ENCODE data around the gene AXL.

AXL gene

DNA sequence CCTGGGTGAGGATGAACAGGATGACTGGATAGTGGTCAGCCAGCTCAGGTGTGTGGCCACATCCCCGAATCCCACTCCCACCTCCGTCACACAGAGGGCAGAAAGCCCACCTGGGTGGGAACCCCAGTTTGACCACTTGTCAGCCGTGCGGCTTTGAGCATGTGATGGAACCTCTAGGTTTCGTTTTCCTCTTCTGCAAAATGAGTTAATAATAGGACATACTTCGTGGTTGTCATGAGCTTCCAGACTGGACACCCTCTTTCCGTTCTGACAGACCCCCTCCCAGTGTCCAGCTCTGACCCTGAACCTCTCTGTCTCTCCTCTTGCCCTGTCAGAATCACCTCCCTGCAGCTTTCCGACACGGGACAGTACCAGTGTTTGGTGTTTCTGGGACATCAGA, 1.8 kb downstream of the AXL start:
- H3K9ac ChIP-seq (ENCODE audit: low read length) = peak overlapping the region; percentile 98
- H2AFZ ChIP-seq (ENCODE audit: low read depth, low read length) = no peak overlapping the region
- H4K8ac ChIP-seq (ENCODE audit: low read length) = no peak overlapping the region
- H3K4me3 ChIP-seq (ENCODE audit: insufficient read depth in 1 of 2, low read depth in 1 of 2, low read length in 2 of 2) = peak overlapping the region; percentile 85 to 98
- H3K18ac ChIP-seq (ENCODE audit: low read depth in 1 of 2, low read length in 2 of 2) = peak overlapping the region in 1 of 2 experiments; percentile 97
- H3K36me3 ChIP-seq (ENCODE audit: control insufficient read depth in 1 of 2, insufficient read depth in 2 of 2, low read depth in 1 of 2, low read length in 2 of 2) = peaks cover 28 to 33% of the 10 kb centered on the region in 2 experiments
- H3K4ac ChIP-seq (ENCODE audit: low read depth in 1 of 2, low read length in 2 of 2) = peak overlapping the region; percentile 93 to 94
- peak overlapping the region; percentile 84 for H3K27ac ChIP-seq (ENCODE audit: low read length, poor library complexity, severe bottlenecking)
- no peaks in the 10 kb centered on the region for H3K79me1 ChIP-seq (replicated peaks; ENCODE audit: low read length, poor library complexity, severe bottlenecking)
- H3K27me3 ChIP-seq (ENCODE audit: control insufficient read depth in 1 of 2, insufficient read depth in 1 of 2, low read length in 2 of 2) = no peaks in the 10 kb centered on the region
- H3K4me2 ChIP-seq (ENCODE audit: low read length, poor library complexity, severe bottlenecking) = peak overlapping the region; percentile 51
- peak overlapping the region in 1 of 2 experiments; percentile 6 for H3K23ac ChIP-seq (ENCODE audit: low read length in 2 of 2)
- H4K91ac ChIP-seq (ENCODE audit: low read length) = peak overlapping the region; percentile 31
- peak overlapping the region; percentile 74 for H2BK5ac ChIP-seq (ENCODE audit: low read depth, low read length, poor library complexity, severe bottlenecking)
- DNase-seq = peak; percentile 57
- no peak overlapping the region for H2BK120ac ChIP-seq (ENCODE audit: low read depth, low read length)
- H3K14ac ChIP-seq (ENCODE audit: low read length in 2 of 2) = peak overlapping the region in 1 of 2 experiments; percentile 78
- peaks cover 47% of the 10 kb centered on the region for H3K4me1 ChIP-seq (ENCODE audit: control insufficient read depth, insufficient read depth, low read depth, low read length)
- peak overlapping the region in 1 of 2 experiments; percentile 89 for H2BK12ac ChIP-seq (ENCODE audit: low read length in 2 of 2)
- peak overlapping the region; percentile 40 for H2AK5ac ChIP-seq (ENCODE audit: low read length, severe bottlenecking)
- no peaks in the 10 kb centered on the region for H3K9me3 ChIP-seq (ENCODE audit: control insufficient read depth, low read length)
- WGBS = 68% methylated on average over 9 of the region's 9 CpGs
- H2BK15ac ChIP-seq (ENCODE audit: low read depth, poor library complexity, severe bottlenecking) = no peak overlapping the region

DNA sequence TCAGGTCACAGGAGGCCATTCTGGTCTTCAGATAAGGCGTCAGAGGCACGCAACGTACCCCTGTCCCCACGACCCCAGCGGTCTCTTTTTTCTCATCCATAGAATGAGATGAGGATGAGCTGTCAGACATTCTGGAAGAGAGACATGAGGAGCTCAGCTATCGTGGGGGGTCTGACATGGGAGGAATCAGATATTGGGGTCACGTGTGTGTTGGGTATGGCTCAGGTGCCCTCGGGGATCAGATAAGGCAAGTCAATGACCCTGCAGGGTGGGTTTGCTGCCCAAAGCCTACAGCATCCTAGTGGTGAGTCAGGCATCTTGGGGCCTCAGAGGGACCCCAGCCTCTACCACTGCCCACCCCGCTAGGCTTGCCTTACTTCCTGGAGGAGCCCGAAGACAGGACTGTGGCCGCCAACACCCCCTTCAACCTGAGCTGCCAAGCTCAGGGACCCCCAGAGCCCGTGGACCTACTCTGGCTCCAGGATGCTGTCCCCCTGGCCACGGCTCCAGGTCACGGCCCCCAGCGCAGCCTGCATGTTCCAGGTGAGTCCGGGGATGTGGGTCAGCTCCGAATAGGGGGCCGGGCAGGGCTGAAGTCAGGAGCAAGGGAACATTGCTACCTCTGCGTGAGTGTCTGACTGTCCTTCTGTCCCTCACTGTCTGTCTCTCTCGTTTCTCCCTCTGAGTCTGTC, 2.6 kb downstream of the AXL start:
- no peaks in the 10 kb centered on the region for H3K9me3 ChIP-seq (ENCODE audit: control insufficient read depth, low read length)
- H2BK12ac ChIP-seq (ENCODE audit: low read length in 2 of 2) = peak overlapping the region; percentile 28 to 73
- H3K18ac ChIP-seq (ENCODE audit: low read depth in 1 of 2, low read length in 2 of 2) = peak overlapping the region in 1 of 2 experiments; percentile 56
- DNase-seq = no peak
- H3K4me2 ChIP-seq (ENCODE audit: low read length, poor library complexity, severe bottlenecking) = peak overlapping the region; percentile 42
- H3K4ac ChIP-seq (ENCODE audit: low read depth in 1 of 2, low read length in 2 of 2) = no peak overlapping the region
- H3K4me1 ChIP-seq (ENCODE audit: control insufficient read depth, insufficient read depth, low read depth, low read length) = peaks cover 53% of the 10 kb centered on the region
- H3K9ac ChIP-seq (ENCODE audit: low read length) = peak overlapping the region; percentile 98
- peak overlapping the region; percentile 83 for H2AK5ac ChIP-seq (ENCODE audit: low read length, severe bottlenecking)
- H4K8ac ChIP-seq (ENCODE audit: low read length) = no peak overlapping the region
- no peak overlapping the region for H4K91ac ChIP-seq (ENCODE audit: low read length)
- no peak overlapping the region for H3K14ac ChIP-seq (ENCODE audit: low read length in 2 of 2)
- H3K4me3 ChIP-seq (ENCODE audit: insufficient read depth in 1 of 2, low read depth in 1 of 2, low read length in 2 of 2) = peak overlapping the region in 1 of 2 experiments; percentile 98
- no peak overlapping the region for H3K23ac ChIP-seq (ENCODE audit: low read length in 2 of 2)
- H3K36me3 ChIP-seq (ENCODE audit: control insufficient read depth in 1 of 2, insufficient read depth in 2 of 2, low read depth in 1 of 2, low read length in 2 of 2) = peaks cover 33 to 36% of the 10 kb centered on the region in 2 experiments
- peak overlapping the region; percentile 55 for H3K27ac ChIP-seq (ENCODE audit: low read length, poor library complexity, severe bottlenecking)
- peak overlapping the region; percentile 58 for H2BK5ac ChIP-seq (ENCODE audit: low read depth, low read length, poor library complexity, severe bottlenecking)
- WGBS = 93% methylated on average over 19 of the region's 20 CpGs
- H2AFZ ChIP-seq (ENCODE audit: low read depth, low read length) = no peak overlapping the region
- no peaks in the 10 kb centered on the region for H3K79me1 ChIP-seq (replicated peaks; ENCODE audit: low read length, poor library complexity, severe bottlenecking)
- no peaks in the 10 kb centered on the region for H3K27me3 ChIP-seq (ENCODE audit: control insufficient read depth in 1 of 2, insufficient read depth in 1 of 2, low read length in 2 of 2)
- peak overlapping the region; percentile 33 for H2BK15ac ChIP-seq (ENCODE audit: low read depth, poor library complexity, severe bottlenecking)
- H2BK120ac ChIP-seq (ENCODE audit: low read depth, low read length) = no peak overlapping the region

DNA sequence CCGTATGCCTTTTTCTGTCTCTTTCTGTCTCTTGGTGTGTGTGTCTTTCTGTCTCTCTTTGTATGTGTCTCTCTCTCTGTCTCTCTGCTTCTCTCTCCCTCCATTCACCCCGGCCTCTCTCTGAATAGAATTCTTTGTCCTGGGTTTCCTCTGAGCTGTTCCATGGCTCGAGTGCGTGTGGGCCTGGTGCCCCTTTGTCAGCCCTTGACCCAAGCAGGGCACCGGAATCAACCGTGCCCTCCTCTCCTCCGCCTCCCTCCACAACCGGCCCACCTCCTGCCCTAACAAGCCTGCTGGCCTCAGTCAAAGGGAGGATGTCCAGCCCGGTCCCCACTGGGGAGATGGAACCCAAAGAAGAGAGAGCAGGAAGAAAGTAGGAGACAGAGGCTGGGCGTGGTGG, 3.2 kb downstream of the AXL start:
- Histone ChIP-seq H3K4me2 (ENCODE audit: low read length, poor library complexity, severe bottlenecking) (peak overlapping the region; percentile 42), H3K18ac (ENCODE audit: low read depth in 1 of 2, low read length in 2 of 2) (peak overlapping the region in 1 of 2 experiments; percentile 80), H3K36me3 (ENCODE audit: control insufficient read depth in 1 of 2, insufficient read depth in 2 of 2, low read depth in 1 of 2, low read length in 2 of 2) (peaks cover 36 to 42% of the 10 kb centered on the region in 2 experiments), H3K4me3 (ENCODE audit: insufficient read depth in 1 of 2, low read depth in 1 of 2, low read length in 2 of 2) (peak overlapping the region in 1 of 2 experiments; percentile 98), H3K27me3 (ENCODE audit: control insufficient read depth in 1 of 2, insufficient read depth in 1 of 2, low read length in 2 of 2) (no peaks in the 10 kb centered on the region), H3K4me1 (ENCODE audit: control insufficient read depth, insufficient read depth, low read depth, low read length) (peaks cover 57% of the 10 kb centered on the region), H2BK120ac (ENCODE audit: low read depth, low read length) (no peak overlapping the region), H2BK12ac (ENCODE audit: low read length in 2 of 2) (peak overlapping the region in 1 of 2 experiments; percentile 78), H3K9me3 (ENCODE audit: control insufficient read depth, low read length) (no peaks in the 10 kb centered on the region), H3K4ac (ENCODE audit: low read depth in 1 of 2, low read length in 2 of 2) (peak overlapping the region; percentile 29 to 53), H2BK15ac (ENCODE audit: low read depth, poor library complexity, severe bottlenecking) (no peak overlapping the region), H2AFZ (ENCODE audit: low read depth, low read length) (no peak overlapping the region), H3K9ac (ENCODE audit: low read length) (peak overlapping the region; percentile 98), H2AK5ac (ENCODE audit: low read length, severe bottlenecking) (peak overlapping the region; percentile 63), H3K14ac (ENCODE audit: low read length in 2 of 2) (no peak overlapping the region), H4K91ac (ENCODE audit: low read length) (no peak overlapping the region), H3K23ac (ENCODE audit: low read length in 2 of 2) (no peak overlapping the region), H4K8ac (ENCODE audit: low read length) (no peak overlapping the region), H3K27ac (ENCODE audit: low read length, poor library complexity, severe bottlenecking) (peak overlapping the region; percentile 55), H3K79me1 (replicated peaks; ENCODE audit: low read length, poor library complexity, severe bottlenecking) (no peaks in the 10 kb centered on the region), H2BK5ac (ENCODE audit: low read depth, low read length, poor library complexity, severe bottlenecking) (peak overlapping the region; percentile 79)
- WGBS = 83% methylated on average over 6 of the region's 10 CpGs
- no peak for DNase-seq

DNA sequence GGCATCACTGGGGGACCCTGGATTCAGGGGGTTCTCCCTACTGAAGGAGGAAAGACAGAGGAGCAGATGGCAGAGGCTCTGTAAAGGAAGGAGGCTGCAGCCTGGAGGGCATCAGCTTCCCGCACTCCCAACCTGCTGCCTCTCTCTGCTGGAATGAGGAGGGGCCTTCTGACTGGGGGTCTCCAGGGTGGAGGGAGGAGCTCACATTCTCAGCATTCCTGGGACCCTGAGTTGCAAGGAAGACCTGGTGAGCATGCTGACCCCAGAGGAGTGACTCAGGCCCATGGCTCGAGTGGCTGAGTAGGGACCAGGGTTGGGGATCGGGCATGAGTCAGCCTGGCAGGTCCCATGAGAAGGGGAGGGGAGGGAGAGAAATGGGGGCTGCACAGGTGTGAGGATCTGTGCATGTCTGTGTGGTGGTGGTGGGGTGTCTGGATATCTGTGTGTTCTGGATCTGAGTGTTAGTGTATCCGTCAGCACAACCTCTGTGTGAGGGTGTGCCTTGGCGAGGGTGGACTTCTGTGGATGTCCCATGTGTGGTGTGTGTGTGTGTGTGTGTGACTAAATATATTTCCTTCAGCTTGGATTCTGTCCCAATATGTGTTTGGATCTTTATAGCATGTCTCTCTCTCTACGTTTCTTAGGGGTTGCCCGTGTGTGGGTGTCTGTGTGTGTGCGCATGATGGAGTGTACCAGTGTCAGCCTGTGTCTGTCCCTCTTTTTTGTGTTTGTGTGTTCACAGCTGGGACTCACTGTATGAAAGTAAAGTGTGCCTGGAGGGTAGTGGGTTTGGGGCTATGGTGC, 4.6 kb downstream of the AXL start:
- Histone ChIP-seq H2BK5ac (ENCODE audit: low read depth, low read length, poor library complexity, severe bottlenecking) (peak overlapping the region; percentile 84), H3K14ac (ENCODE audit: low read length in 2 of 2) (no peak overlapping the region), H2BK15ac (ENCODE audit: low read depth, poor library complexity, severe bottlenecking) (peak overlapping the region; percentile 58), H4K8ac (ENCODE audit: low read length) (peak overlapping the region; percentile 59), H3K4ac (ENCODE audit: low read depth in 1 of 2, low read length in 2 of 2) (peak overlapping the region; percentile 42 to 57), H3K4me2 (ENCODE audit: low read length, poor library complexity, severe bottlenecking) (peak overlapping the region; percentile 11), H2BK120ac (ENCODE audit: low read depth, low read length) (peak overlapping the region; percentile 87), H3K27ac (ENCODE audit: low read length, poor library complexity, severe bottlenecking) (peak overlapping the region; percentile 95), H3K18ac (ENCODE audit: low read depth in 1 of 2, low read length in 2 of 2) (peak overlapping the region; percentile 22 to 77), H3K79me1 (replicated peaks; ENCODE audit: low read length, poor library complexity, severe bottlenecking) (no peaks in the 10 kb centered on the region), H2BK12ac (ENCODE audit: low read length in 2 of 2) (peak overlapping the region; percentile 49 to 85), H3K4me1 (ENCODE audit: control insufficient read depth, insufficient read depth, low read depth, low read length) (peaks cover 54% of the 10 kb centered on the region), H3K4me3 (ENCODE audit: insufficient read depth in 1 of 2, low read depth in 1 of 2, low read length in 2 of 2) (peak overlapping the region in 1 of 2 experiments; percentile 69), H4K91ac (ENCODE audit: low read length) (peak overlapping the region; percentile 77), H3K23ac (ENCODE audit: low read length in 2 of 2) (no peak overlapping the region), H3K27me3 (ENCODE audit: control insufficient read depth in 1 of 2, insufficient read depth in 1 of 2, low read length in 2 of 2) (no peaks in the 10 kb centered on the region), H3K9ac (ENCODE audit: low read length) (peak overlapping the region; percentile 83), H2AFZ (ENCODE audit: low read depth, low read length) (no peak overlapping the region), H2AK5ac (ENCODE audit: low read length, severe bottlenecking) (peak overlapping the region; percentile 58), H3K36me3 (ENCODE audit: control insufficient read depth in 1 of 2, insufficient read depth in 2 of 2, low read depth in 1 of 2, low read length in 2 of 2) (peaks cover 47 to 52% of the 10 kb centered on the region in 2 experiments), H3K9me3 (ENCODE audit: control insufficient read depth, low read length) (no peaks in the 10 kb centered on the region)
- WGBS = 14% methylated on average over 8 of the region's 8 CpGs
- DNase-seq = peak; percentile 87

Data from mesenchymal stem cell (in vitro differentiated cells and primary cell).